BLaER1 (cell line): ENCODE measurements around the gene THAP7.
A peak's percentile ranks its signal among the peaks of the same experiment; 100 is the strongest.

ENCODE experiments used
- H3K27ac ChIP-seq: shearing (Covaris generic); formaldehyde crosslinking; 2 replicates; pipeline ENCODE4 v1.8.1; 2022
- H3K27me3 ChIP-seq: shearing (Covaris generic); formaldehyde crosslinking; 2 replicates; pipeline ENCODE4 v1.8.1; 2022
- H3K36me3 ChIP-seq: shearing (Covaris generic); formaldehyde crosslinking; 2 replicates; pipeline ENCODE4 v1.8.1; 2022
- H3K4me1 ChIP-seq: shearing (Covaris generic); formaldehyde crosslinking; 2 replicates; pipeline ENCODE4 v1.8.1; 2022
- H3K4me2 ChIP-seq: shearing (Covaris generic); formaldehyde crosslinking; 2 replicates; pipeline ENCODE4 v1.8.1; 2022
- H3K4me3 ChIP-seq: shearing (Covaris generic); formaldehyde crosslinking; 2 replicates; pipeline ENCODE4 v1.8.1; 2022
- H3K9ac ChIP-seq: shearing (Covaris generic); formaldehyde crosslinking; 2 replicates; pipeline ENCODE4 v1.8.1; 2022
- H3K9me3 ChIP-seq: shearing (Covaris generic); formaldehyde crosslinking; 2 replicates; pipeline ENCODE4 v1.8.1; 2022
- H4K20me1 ChIP-seq: shearing (Covaris generic); formaldehyde crosslinking; 2 replicates; pipeline ENCODE4 v1.8.1; 2022
- Cebpa-rat ChIP-seq: shearing (Covaris generic); IDR thresholded peaks from 2 replicates; pipeline ENCODE4 v1.8.1; 2022

The THAP7 gene

GRCh38 chr22:20963201-20964052 lies 38.5 kb downstream of the THAP7 start:
- Histone ChIP-seq H3K4me1 (peaks cover 30% of the 10 kb centered on the region), H3K36me3 (no peaks in the 10 kb centered on the region), H3K9ac (no peak overlapping the region), H4K20me1 (peaks cover 33% of the 10 kb centered on the region), H3K27ac (no peak overlapping the region), H3K4me2 (no peak overlapping the region), H3K9me3 (no peaks in the 10 kb centered on the region), H3K27me3 (peaks cover 52% of the 10 kb centered on the region), H3K4me3 (no peak overlapping the region)
- TF ChIP-seq Cebpa-rat = no peak

GRCh38 chr22:20962491-20962945 lies 39.4 kb downstream of the THAP7 start:
- Histone ChIP-seq H3K4me3 (no peak overlapping the region), H3K27me3 (peaks cover 61% of the 10 kb centered on the region), H3K36me3 (no peaks in the 10 kb centered on the region), H3K27ac (no peak overlapping the region), H3K4me1 (peaks cover 29% of the 10 kb centered on the region), H3K4me2 (no peak overlapping the region), H4K20me1 (peaks cover 33% of the 10 kb centered on the region), H3K9me3 (no peaks in the 10 kb centered on the region), H3K9ac (no peak overlapping the region)
- TF ChIP-seq Cebpa-rat = no peak

- Histone ChIP-seq H3K4me3 (no peak overlapping the region), H3K4me1 (peaks cover 28% of the 10 kb centered on the region), H3K9me3 (peaks cover 3% of the 10 kb centered on the region; the same call in 1 of the 2 replicates), H3K9ac (no peak overlapping the region), H3K27me3 (peaks cover 70% of the 10 kb centered on the region), H3K27ac (no peak overlapping the region), H4K20me1 (peaks cover 44% of the 10 kb centered on the region), H3K4me2 (no peak overlapping the region), H3K36me3 (0 out of 2 replicates have a peak, but pooled peaks cover 4% of the 10 kb centered on the region)
- TF ChIP-seq Cebpa-rat = no peak
Measured at GRCh38 chr22:20960609-20961008, 41.3 kb downstream of the THAP7 start.

GRCh38 chr22:20959578-20960461 lies 42.1 kb downstream of the THAP7 start:
- peaks cover 3% of the 10 kb centered on the region; the same call in 1 of the 2 replicates for H3K9me3 ChIP-seq
- H3K9ac ChIP-seq = no peak overlapping the region
- no peak overlapping the region for H3K4me3 ChIP-seq
- H3K4me2 ChIP-seq = no peak overlapping the region
- H4K20me1 ChIP-seq = peaks cover 43% of the 10 kb centered on the region
- H3K4me1 ChIP-seq = peaks cover 22% of the 10 kb centered on the region
- no peak overlapping the region for H3K27ac ChIP-seq
- TF ChIP-seq Cebpa-rat = no peak
- H3K36me3 ChIP-seq = 0 out of 2 replicates have a peak, but pooled peaks cover 4% of the 10 kb centered on the region
- peaks cover 62% of the 10 kb centered on the region for H3K27me3 ChIP-seq

- Histone ChIP-seq H3K4me1 (peaks cover 15% of the 10 kb centered on the region), H3K27ac (no peak overlapping the region), H3K9ac (no peak overlapping the region), H3K27me3 (peaks cover 43% of the 10 kb centered on the region), H3K36me3 (peaks cover 20% of the 10 kb centered on the region), H3K4me3 (peak overlapping the region; percentile 56), H3K9me3 (peaks cover 3% of the 10 kb centered on the region; the same call in 1 of the 2 replicates), H3K4me2 (peak overlapping the region; percentile 71), H4K20me1 (peaks cover 45% of the 10 kb centered on the region)
- TF ChIP-seq Cebpa-rat = no peak
Measured at GRCh38 chr22:20957683-20958431, 44.1 kb downstream of the THAP7 start.

GRCh38 chr22:20957102-20957682 lies 44.7 kb downstream of the THAP7 start:
- peaks cover 3% of the 10 kb centered on the region; the same call in 1 of the 2 replicates for H3K9me3 ChIP-seq
- H3K4me3 ChIP-seq = peak overlapping the region; percentile 56
- TF ChIP-seq Cebpa-rat = no peak
- H3K4me1 ChIP-seq = peaks cover 21% of the 10 kb centered on the region
- H3K27me3 ChIP-seq = peaks cover 36% of the 10 kb centered on the region
- peaks cover 27% of the 10 kb centered on the region for H3K36me3 ChIP-seq
- H3K9ac ChIP-seq = no peak overlapping the region
- peak overlapping the region; percentile 71 for H3K4me2 ChIP-seq
- peaks cover 52% of the 10 kb centered on the region for H4K20me1 ChIP-seq
- no peak overlapping the region for H3K27ac ChIP-seq

GRCh38 chr22:20956258-20957101 lies 45.4 kb downstream of the THAP7 start:
- Histone ChIP-seq H3K27me3 (peaks cover 36% of the 10 kb centered on the region), H3K4me3 (0 out of 2 replicates have a peak overlapping the region, but pooled peaks have one; percentile 56), H3K9ac (no peak overlapping the region), H3K4me1 (peaks cover 27% of the 10 kb centered on the region), H3K27ac (no peak overlapping the region), H3K9me3 (peaks cover 3% of the 10 kb centered on the region; the same call in 1 of the 2 replicates), H4K20me1 (peaks cover 59% of the 10 kb centered on the region), H3K36me3 (peaks cover 34% of the 10 kb centered on the region), H3K4me2 (peak overlapping the region; percentile 71)
- TF ChIP-seq Cebpa-rat = no peak

- Histone ChIP-seq H3K36me3 (peaks cover 43% of the 10 kb centered on the region), H3K9ac (no peak overlapping the region), H3K4me3 (no peak overlapping the region), H3K27ac (no peak overlapping the region), H4K20me1 (peaks cover 68% of the 10 kb centered on the region), H3K4me1 (peaks cover 29% of the 10 kb centered on the region), H3K9me3 (peaks cover 3% of the 10 kb centered on the region; the same call in 1 of the 2 replicates), H3K27me3 (peaks cover 36% of the 10 kb centered on the region), H3K4me2 (no peak overlapping the region)
- no peak for TF ChIP-seq Cebpa-rat
Measured at GRCh38 chr22:20955548-20955947, 46.4 kb downstream of the THAP7 start.
